GM15510 (cell line): ENCODE measurements around the gene H2AZ2.

Experiments
- POLR2A ChIP-seq: IDR thresholded peaks from 3 replicates; pipeline ENCODE4 v1.6.1; 2011; ENCODE audit warnings: borderline replicate concordance; ENCODE audit not compliant: insufficient read length; ENCODE audit errors: extremely low read depth

Gene H2AZ2

DNA sequence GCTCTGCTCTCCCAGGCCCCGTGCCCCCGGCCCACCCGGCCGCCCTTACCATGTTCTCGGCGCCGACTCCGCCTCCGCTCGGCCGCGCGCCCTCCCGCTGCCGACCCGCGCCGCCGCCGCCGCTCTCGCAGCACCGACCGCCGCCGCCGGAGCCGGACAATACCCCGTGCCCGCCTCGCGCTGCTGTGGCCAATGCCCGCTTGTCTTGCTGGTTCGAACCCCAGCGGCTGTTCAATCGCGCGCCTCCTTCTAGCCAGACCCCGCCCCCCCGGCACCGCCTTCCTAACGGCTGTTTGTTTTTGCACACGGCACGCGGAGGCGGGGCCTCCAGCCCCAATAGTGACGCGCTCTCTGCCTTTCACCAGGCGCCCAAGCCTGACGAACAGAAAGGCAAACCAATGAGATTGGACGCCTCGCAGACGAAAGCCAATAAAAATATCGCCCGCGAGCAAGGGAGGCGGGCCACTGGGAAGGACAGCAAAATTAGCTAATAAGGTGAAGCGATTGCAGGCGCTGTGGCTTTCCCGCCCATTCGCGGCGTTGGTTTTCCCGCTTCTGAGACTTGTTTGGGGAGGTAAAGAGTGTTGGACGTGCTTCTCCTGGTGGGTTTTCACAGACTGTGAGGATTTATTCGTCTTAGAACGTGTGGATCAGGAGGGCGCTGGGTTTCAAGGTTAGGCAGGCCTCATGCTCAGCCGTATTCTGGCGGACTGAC, at the start of gene H2AZ2:
H2AZ2 (minus strand) TSS at position 168 of the 715 bp plus-strand sequence; CDS start at position 52, 116 bp downstream.
- TF ChIP-seq POLR2A = peak; percentile 81

- no peak for TF ChIP-seq POLR2A
These were observed 49.4 kb upstream of the H2AZ2 start for GRCh38 chr7:44897309-44897708.

- no peak for TF ChIP-seq POLR2A
These were observed 47.1 kb upstream of the H2AZ2 start for GRCh38 chr7:44894888-44895580.

DNA sequence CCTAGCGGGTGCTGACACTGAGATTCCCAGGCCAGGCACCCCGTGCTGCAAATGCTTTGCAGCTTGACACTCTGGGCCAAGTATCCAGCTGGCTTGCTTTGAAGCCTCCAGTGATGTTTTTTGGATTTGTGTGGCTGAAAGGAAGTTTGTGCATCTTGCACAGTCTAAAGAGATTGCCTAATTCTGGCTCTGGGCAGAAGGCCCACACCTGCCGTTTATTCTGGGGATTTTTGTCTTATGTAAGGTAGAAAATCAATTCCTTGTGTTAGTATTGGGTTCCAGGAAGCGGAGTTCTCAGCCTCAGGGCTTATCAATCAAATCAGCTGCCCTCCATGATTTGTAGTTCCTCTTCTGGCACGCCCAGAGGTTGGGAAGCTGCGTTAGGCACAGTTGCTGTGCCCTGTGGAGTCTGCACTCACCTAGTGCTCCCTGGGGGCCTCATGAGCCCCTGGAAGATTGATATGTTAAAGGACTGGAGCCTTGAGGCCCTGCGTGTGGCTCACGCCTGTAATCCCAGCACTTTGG, 45.9 kb upstream of the H2AZ2 start:
- no peak for TF ChIP-seq POLR2A

- TF ChIP-seq POLR2A = no peak
These were observed 43.9 kb upstream of the H2AZ2 start for GRCh38 chr7:44891791-44892190.

DNA sequence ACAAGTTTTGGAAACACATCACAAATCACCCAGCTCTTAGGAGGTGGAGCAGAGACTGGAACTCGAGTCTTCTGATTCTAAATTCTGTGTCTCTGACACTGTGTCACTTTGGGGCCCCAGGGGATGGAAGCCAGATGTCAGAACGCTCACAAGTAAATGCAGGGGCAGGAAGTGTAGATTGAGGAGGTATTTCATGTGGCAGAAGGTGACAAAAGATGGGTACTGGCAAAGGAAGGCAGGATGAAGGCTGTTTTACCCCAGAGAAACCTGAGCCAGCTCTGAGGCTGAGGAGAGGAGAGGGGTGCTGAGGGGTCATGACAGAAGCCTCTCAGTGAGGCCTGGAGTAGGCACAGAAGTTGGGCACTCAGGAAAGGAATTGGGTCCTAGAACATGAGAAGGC, 43.5 kb upstream of the H2AZ2 start:
- TF ChIP-seq POLR2A = no peak

- no peak for TF ChIP-seq POLR2A
These were observed 41.3 kb upstream of the H2AZ2 start for GRCh38 chr7:44889086-44889781.

GRCh38 chr7:44887293-44887692, 39.4 kb upstream of the H2AZ2 start:
- no peak for TF ChIP-seq POLR2A

GRCh38 chr7:44885394-44886317, 37.8 kb upstream of the H2AZ2 start, which contains the start of gene PURB:
TSS of gene PURB (minus strand) at chr7:44885530. CDS start at chr7:44885348, 182 bp downstream.
- peak; percentile 86 for TF ChIP-seq POLR2A

DNA sequence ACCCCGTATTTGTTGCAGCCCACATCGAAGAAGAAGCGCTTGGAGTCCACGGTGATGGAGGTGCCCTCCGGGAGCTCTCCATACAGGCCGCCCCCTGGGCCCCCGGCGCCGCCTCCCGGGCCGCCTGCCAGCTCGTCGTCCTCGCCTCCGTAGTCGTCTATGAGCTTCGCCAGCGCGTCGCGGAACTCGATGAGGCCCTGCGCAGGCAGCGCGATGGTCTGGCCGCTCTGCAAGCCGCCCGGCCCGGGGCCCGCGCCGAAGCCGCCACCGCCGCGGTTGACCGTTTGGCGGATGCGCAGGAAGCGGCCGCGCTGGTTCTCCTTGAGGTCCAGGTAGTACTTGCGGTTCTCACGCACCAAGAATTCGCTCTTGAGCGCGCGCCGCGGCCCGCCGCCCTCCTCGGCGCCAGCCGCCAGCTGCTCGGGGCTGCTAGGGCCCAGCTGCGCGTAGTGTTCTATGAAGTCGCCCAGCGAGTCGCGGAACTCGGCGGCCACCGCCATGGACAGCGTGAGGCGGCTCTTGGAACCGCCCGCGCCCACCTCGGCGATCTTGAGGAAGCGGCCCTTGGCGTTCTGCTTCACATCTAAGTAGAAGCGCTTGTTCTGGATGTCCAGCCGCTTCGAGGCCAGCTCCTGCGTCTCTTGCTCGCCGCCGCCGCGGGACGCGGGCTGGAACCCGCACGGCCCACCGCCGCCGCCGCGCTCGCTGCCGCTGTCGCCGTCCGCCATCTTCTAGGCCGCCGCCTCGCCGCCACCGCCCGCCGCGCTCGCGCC, 36.9 kb upstream of the H2AZ2 start:
- TF ChIP-seq POLR2A = peak; percentile 14

- TF ChIP-seq POLR2A = no peak
These were observed 36.2 kb upstream of the H2AZ2 start for GRCh38 chr7:44883961-44884620.

DNA sequence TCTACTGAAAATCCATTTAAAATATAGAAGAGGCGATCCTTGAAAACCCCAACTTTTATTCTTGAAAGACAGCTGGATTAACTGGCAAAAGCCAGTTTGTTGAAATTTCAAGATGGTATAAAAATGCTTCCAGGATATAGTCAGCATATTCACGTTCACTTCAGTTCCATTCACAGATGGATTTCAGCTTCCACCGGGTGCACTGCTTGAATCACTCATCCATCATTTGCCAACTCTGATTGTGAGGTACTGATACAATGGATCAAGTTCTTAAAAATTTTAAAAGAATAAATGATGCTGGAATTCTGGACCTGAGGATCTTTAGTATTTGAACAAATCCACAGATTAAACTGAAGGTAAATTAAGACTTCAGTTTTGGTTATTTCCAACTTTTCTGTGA, 35.0 kb upstream of the H2AZ2 start:
- TF ChIP-seq POLR2A = no peak

DNA sequence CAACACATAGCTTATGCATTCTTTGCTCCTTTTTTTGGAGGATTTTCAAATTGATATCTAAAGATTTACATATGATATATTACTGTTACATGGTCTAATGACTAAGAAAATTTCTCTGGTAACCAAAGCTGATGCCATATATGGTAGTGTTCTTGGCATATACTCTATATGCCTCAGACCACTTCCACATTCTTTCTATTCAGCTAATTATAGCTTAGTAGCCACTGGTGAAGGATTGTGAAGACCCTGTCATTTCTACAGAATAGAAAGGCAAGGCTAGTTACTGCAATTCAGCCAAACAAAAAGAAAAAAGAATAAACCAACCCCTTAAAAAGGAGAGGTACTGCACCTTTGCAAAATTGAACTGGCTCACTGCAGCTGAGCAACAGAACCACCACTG, 33.7 kb upstream of the H2AZ2 start:
- no peak for TF ChIP-seq POLR2A
